SK-N-SH treated with all-trans-retinoic acid at 6 μM for 48 hours (cell line): ENCODE results near the gene PNMA6F.

Experiments used
- ATAC-seq: fragments of 200-7000 bp; cut with Tn5 transposase; 3 replicates; pipeline ENCODE4 v1.9.1; 2020; ENCODE audit warnings: mild to moderate bottlenecking, moderate library complexity
- ARNTL ChIP-seq: fragments of 450-650 bp; formaldehyde crosslinking; IDR thresholded peaks from 2 replicates; pipeline ENCODE4 v1.5.0; 2020; ENCODE audit warnings: low read depth, mild to moderate bottlenecking, moderate library complexity, borderline replicate concordance
- BACH2 ChIP-seq: fragments of 250-450 bp; sonication (Bioruptor Pico); IDR thresholded peaks from 2 replicates; pipeline ENCODE4 v1.9.0; 2021; ENCODE audit warnings: mild to moderate bottlenecking, borderline replicate concordance
- CREB5 ChIP-seq: fragments of 250-450 bp; sonication (Bioruptor Pico); IDR thresholded peaks from 2 replicates; pipeline ENCODE4 v1.5.1; 2020; ENCODE audit warnings: low read depth, mild to moderate bottlenecking, moderate library complexity
- CSDC2 ChIP-seq: fragments of 250-450 bp; sonication (Bioruptor Pico); IDR thresholded peaks from 2 replicates; pipeline ENCODE4 v1.5.0; 2020; ENCODE audit warnings: mild to moderate bottlenecking, moderate library complexity
- ESRRG ChIP-seq: fragments of 250-450 bp; sonication (Bioruptor Pico); IDR thresholded peaks from 2 replicates; pipeline ENCODE4 v1.6.1; 2021; ENCODE audit warnings: mild to moderate bottlenecking
- ISL1 ChIP-seq: fragments of 250-450 bp; sonication (Bioruptor Pico); IDR thresholded peaks from 2 replicates; pipeline ENCODE4 v2.1.2; 2022; ENCODE audit warnings: mild to moderate bottlenecking, moderate library complexity
- PPARA ChIP-seq: fragments of 250-450 bp; sonication (Bioruptor Pico); IDR thresholded peaks from 2 replicates; pipeline ENCODE4 v1.5.0; 2020; ENCODE audit warnings: mild to moderate bottlenecking, borderline replicate concordance
- RARB ChIP-seq: fragments of 250-450 bp; sonication (Bioruptor Pico); IDR thresholded peaks from 2 replicates; pipeline ENCODE4 v1.8.0; 2021; ENCODE audit warnings: mild to moderate bottlenecking, moderate library complexity
- TCF4 ChIP-seq: fragments of 250-450 bp; sonication (Bioruptor Pico); IDR thresholded peaks from 2 replicates; pipeline ENCODE4 v1.8.0; 2021; ENCODE audit warnings: mild to moderate bottlenecking, moderate library complexity, borderline replicate concordance
- TOX ChIP-seq: fragments of 250-450 bp; sonication (Bioruptor Pico); IDR thresholded peaks from 2 replicates; pipeline ENCODE4 v1.8.0; 2021; ENCODE audit warnings: mild to moderate bottlenecking, moderate library complexity, borderline replicate concordance
- ZC3H10 ChIP-seq: fragments of 250-450 bp; sonication (Bioruptor Pico); IDR thresholded peaks from 2 replicates; pipeline ENCODE4 v1.5.1; 2021; ENCODE audit warnings: mild to moderate bottlenecking, moderate library complexity
- ZFP3 ChIP-seq: fragments of 250-450 bp; sonication (Bioruptor Pico); IDR thresholded peaks from 2 replicates; pipeline ENCODE4 v1.5.0; 2020; ENCODE audit warnings: mild to moderate bottlenecking, moderate library complexity
- ZFP30 ChIP-seq: fragments of 450-650 bp; formaldehyde crosslinking; IDR thresholded peaks from 2 replicates; pipeline ENCODE4 v1.5.0; 2022; ENCODE audit warnings: mild to moderate bottlenecking, moderate library complexity
- ZNF565 ChIP-seq: fragments of 450-650 bp; formaldehyde crosslinking; conservative IDR thresholded peaks from 2 replicates; pipeline ENCODE4 v1.5.0; 2020; ENCODE audit warnings: low read depth, mild to moderate bottlenecking, moderate library complexity
- ZNF70 ChIP-seq: fragments of 450-650 bp; formaldehyde crosslinking; IDR thresholded peaks from 2 replicates; pipeline ENCODE4 v1.5.0; 2020; ENCODE audit warnings: mild to moderate bottlenecking, moderate library complexity
- ZNF8 ChIP-seq: fragments of 450-650 bp; formaldehyde crosslinking; IDR thresholded peaks from 2 replicates; pipeline ENCODE4 v1.5.0; 2020; ENCODE audit warnings: mild to moderate bottlenecking, moderate library complexity
- TF ChIP-seq, protein P1 (sequence below): fragments of 250-450 bp; sonication (Bioruptor Pico); IDR thresholded peaks from 2 replicates; pipeline ENCODE4 v1.5.1; 2021; ENCODE audit warnings: mild to moderate bottlenecking, moderate library complexity
- TF ChIP-seq, protein P2 (sequence below): fragments of 250-450 bp; sonication (Bioruptor Pico); IDR thresholded peaks from 2 replicates; pipeline ENCODE4 v1.8.0; 2020; ENCODE audit warnings: mild to moderate bottlenecking, moderate library complexity, borderline replicate concordance
- TF ChIP-seq, protein P3 (sequence below): fragments of 250-450 bp; sonication (Bioruptor Pico); IDR thresholded peaks from 2 replicates; pipeline ENCODE4 v1.8.0; 2021; ENCODE audit warnings: low read depth, mild to moderate bottlenecking, moderate library complexity, borderline replicate concordance

The PNMA6F gene

GRCh38 chrX:153338836-153339235, 17.3 kb upstream of the PNMA6F start (continued):
- TF ChIP-seq, protein P1, sequence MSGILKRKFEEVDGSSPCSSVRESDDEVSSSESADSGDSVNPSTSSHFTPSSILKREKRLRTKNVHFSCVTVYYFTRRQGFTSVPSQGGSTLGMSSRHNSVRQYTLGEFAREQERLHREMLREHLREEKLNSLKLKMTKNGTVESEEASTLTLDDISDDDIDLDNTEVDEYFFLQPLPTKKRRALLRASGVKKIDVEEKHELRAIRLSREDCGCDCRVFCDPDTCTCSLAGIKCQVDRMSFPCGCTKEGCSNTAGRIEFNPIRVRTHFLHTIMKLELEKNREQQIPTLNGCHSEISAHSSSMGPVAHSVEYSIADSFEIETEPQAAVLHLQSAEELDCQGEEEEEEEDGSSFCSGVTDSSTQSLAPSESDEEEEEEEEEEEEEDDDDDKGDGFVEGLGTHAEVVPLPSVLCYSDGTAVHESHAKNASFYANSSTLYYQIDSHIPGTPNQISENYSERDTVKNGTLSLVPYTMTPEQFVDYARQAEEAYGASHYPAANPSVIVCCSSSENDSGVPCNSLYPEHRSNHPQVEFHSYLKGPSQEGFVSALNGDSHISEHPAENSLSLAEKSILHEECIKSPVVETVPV = no peak

DNA sequence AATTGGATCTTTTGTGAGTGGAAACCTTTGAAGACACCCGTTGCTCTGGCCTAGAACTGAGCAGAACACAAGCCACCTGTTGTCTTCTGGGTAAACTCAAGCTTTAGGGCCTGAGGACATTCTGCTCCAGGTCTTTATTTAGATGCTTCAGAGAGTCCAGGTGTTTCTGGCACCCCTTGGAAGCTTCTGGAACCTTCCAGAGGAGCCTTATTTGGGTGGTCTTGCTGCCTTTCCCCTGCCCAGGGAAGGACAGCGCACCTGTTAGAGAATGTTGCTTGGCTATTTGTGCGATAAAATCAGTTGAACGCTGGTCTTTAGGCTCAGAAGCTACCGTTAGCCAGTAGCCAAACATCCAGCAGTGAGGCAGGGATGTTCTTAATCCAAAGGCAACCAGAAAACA, 15.4 kb upstream of the PNMA6F start:
- TF ChIP-seq, protein P1 = no peak
- TF ChIP-seq CSDC2 (CRISPR knock-in tag) (no peak), RARB (no peak), CREB5 (CRISPR knock-in tag) (no peak), ARNTL (no peak), ZFP3 (CRISPR knock-in tag) (no peak), ZFP30 (CRISPR knock-in tag) (no peak), TCF4 (no peak), ESRRG (no peak), TOX (CRISPR knock-in tag) (no peak), BACH2 (CRISPR knock-in tag) (no peak), ZNF8 (CRISPR knock-in tag) (no peak), ISL1 (CRISPR knock-in tag) (no peak), ZC3H10 (CRISPR knock-in tag) (no peak), PPARA (CRISPR knock-in tag) (no peak), ZNF70 (CRISPR knock-in tag) (no peak)
- TF ChIP-seq, protein P2, sequence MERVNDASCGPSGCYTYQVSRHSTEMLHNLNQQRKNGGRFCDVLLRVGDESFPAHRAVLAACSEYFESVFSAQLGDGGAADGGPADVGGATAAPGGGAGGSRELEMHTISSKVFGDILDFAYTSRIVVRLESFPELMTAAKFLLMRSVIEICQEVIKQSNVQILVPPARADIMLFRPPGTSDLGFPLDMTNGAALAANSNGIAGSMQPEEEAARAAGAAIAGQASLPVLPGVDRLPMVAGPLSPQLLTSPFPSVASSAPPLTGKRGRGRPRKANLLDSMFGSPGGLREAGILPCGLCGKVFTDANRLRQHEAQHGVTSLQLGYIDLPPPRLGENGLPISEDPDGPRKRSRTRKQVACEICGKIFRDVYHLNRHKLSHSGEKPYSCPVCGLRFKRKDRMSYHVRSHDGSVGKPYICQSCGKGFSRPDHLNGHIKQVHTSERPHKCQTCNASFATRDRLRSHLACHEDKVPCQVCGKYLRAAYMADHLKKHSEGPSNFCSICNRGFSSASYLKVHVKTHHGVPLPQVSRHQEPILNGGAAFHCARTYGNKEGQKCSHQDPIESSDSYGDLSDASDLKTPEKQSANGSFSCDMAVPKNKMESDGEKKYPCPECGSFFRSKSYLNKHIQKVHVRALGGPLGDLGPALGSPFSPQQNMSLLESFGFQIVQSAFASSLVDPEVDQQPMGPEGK (CRISPR knock-in tag) = no peak
- TF ChIP-seq, protein P3, sequence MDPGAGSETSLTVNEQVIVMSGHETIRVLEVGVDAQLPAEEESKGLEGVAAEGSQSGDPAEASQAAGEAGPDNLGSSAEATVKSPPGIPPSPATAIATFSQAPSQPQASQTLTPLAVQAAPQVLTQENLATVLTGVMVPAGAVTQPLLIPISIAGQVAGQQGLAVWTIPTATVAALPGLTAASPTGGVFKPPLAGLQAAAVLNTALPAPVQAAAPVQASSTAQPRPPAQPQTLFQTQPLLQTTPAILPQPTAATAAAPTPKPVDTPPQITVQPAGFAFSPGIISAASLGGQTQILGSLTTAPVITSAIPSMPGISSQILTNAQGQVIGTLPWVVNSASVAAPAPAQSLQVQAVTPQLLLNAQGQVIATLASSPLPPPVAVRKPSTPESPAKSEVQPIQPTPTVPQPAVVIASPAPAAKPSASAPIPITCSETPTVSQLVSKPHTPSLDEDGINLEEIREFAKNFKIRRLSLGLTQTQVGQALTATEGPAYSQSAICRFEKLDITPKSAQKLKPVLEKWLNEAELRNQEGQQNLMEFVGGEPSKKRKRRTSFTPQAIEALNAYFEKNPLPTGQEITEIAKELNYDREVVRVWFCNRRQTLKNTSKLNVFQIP (CRISPR knock-in tag) = no peak
- no peak for ATAC-seq

GRCh38 chrX:153336121-153336894, 14.7 kb upstream of the PNMA6F start:
- ATAC-seq = no peak
- TF ChIP-seq TOX (CRISPR knock-in tag) (no peak), ARNTL (no peak), ZNF565 (CRISPR knock-in tag) (no peak), PPARA (CRISPR knock-in tag) (no peak), ZFP3 (CRISPR knock-in tag) (no peak), ZC3H10 (CRISPR knock-in tag) (no peak), ZFP30 (CRISPR knock-in tag) (no peak), CREB5 (CRISPR knock-in tag) (no peak)
- TF ChIP-seq, protein P2 (CRISPR knock-in tag) = no peak
- TF ChIP-seq, protein P3 (CRISPR knock-in tag) = no peak
- TF ChIP-seq, protein P1 = no peak
